OCI-LY1 (cell line): ENCODE results near the gene KIF4A.

Source experiments
- H2AFZ ChIP-seq: fragments of 200-600 bp; sonication (generic), shearing (Covaris generic); 2 replicates; pipeline ENCODE4 v1.6.0; 2014; ENCODE audit warnings: antibody characterized with exemption, mild to moderate bottlenecking, low read length
- H3F3A ChIP-seq: fragments of 200-600 bp; sonication (generic), shearing (Covaris generic); 2 replicates; pipeline ENCODE4 v1.6.0; 2014; ENCODE audit warnings: mild to moderate bottlenecking, antibody characterized with exemption, low read length, moderate library complexity; ENCODE audit not compliant: insufficient read depth
- H3K27ac ChIP-seq: fragments of 200-600 bp; sonication (generic); 2 replicates; pipeline ENCODE4 v1.5.1; 2014; ENCODE audit warnings: low read length, mixed run types, mild to moderate bottlenecking, low read depth; ENCODE audit not compliant: poor library complexity, severe bottlenecking
- H3K27me3 ChIP-seq: fragments of 200-600 bp; sonication (generic); 2 replicates; pipeline ENCODE4 v1.6.0; 2014; ENCODE audit warnings: antibody characterized with exemption, mild to moderate bottlenecking, low read length, moderate library complexity; ENCODE audit not compliant: insufficient read depth
- H3K36me3 ChIP-seq: fragments of 200-600 bp; sonication (generic); 2 replicates; pipeline ENCODE4 v1.6.1; 2014; ENCODE audit warnings: mild to moderate bottlenecking, antibody characterized with exemption, low read length, moderate library complexity, mixed read lengths; ENCODE audit not compliant: insufficient read depth
- H3K4me1 ChIP-seq: fragments of 200-600 bp; sonication (generic); 2 replicates; pipeline ENCODE4 v1.5.1; 2014; ENCODE audit warnings: mild to moderate bottlenecking, low read length, moderate library complexity; ENCODE audit not compliant: insufficient read depth, severe bottlenecking
- H3K4me2 ChIP-seq: fragments of 200-600 bp; sonication (generic), shearing (Covaris generic); 2 replicates; pipeline ENCODE4 v1.6.1; 2014; ENCODE audit warnings: low read length
- H3K4me3 ChIP-seq: fragments of 200-600 bp; sonication (generic); 2 replicates; pipeline ENCODE4 v1.5.1; 2014; ENCODE audit warnings: low read length, low read depth, mild to moderate bottlenecking, mixed read lengths; ENCODE audit not compliant: poor library complexity, severe bottlenecking
- H3K79me2 ChIP-seq: fragments of 200-600 bp; shearing (Covaris generic); 2 replicates; pipeline ENCODE4 v1.6.1; 2016; ENCODE audit warnings: mixed run types, low read length, mixed read lengths; ENCODE audit not compliant: insufficient read depth
- H3K9ac ChIP-seq: fragments of 200-600 bp; sonication (generic), shearing (Covaris generic); 2 replicates; pipeline ENCODE4 v1.6.1; 2014; ENCODE audit warnings: mild to moderate bottlenecking, low read length, mixed read lengths
- H3K9me2 ChIP-seq: fragments of 200-600 bp; sonication (generic), shearing (Covaris generic); 2 replicates; pipeline ENCODE4 v1.6.1; 2014; ENCODE audit warnings: low read depth, mild to moderate bottlenecking, low read length, mixed read lengths
- H3K9me3 ChIP-seq: fragments of 200-600 bp; shearing (Covaris generic); 2 replicates; pipeline ENCODE4 v1.6.1; 2014; ENCODE audit warnings: low read length, mixed read lengths
- H4K20me1 ChIP-seq: fragments of 200-600 bp; sonication (generic), shearing (Covaris generic); 2 replicates; pipeline ENCODE4 v1.6.0; 2016; ENCODE audit warnings: mild to moderate bottlenecking, low read length; ENCODE audit not compliant: insufficient read depth
- CTCF ChIP-seq: fragments of 200-600 bp; sonication (generic), shearing (Covaris generic); IDR thresholded peaks from 2 replicates; pipeline ENCODE4 v1.5.1; 2017; ENCODE audit warnings: mild to moderate bottlenecking, antibody characterized with exemption, low read length, moderate library complexity, mixed read lengths
- EZH2 ChIP-seq: fragments of 200-600 bp; sonication (generic), shearing (Covaris generic); IDR thresholded peaks from 2 replicates; pipeline ENCODE4 v1.8.0; 2017; ENCODE audit warnings: borderline replicate concordance, mixed run types, mild to moderate bottlenecking, antibody characterized with exemption, low read length, moderate library complexity, mixed read lengths

Gene KIF4A

GRCh38 chrX:70444946-70445656 lies 155.2 kb downstream of the KIF4A start:
- Histone ChIP-seq H3K27ac (no peak overlapping the region), H3K9me2 (no peaks in the 10 kb centered on the region), H3K79me2 (no peaks in the 10 kb centered on the region), H3K9me3 (no peaks in the 10 kb centered on the region), H3K4me2 (peak overlapping the region; percentile 23; the same call in 1 of the 2 replicates), H3K36me3 (no peaks in the 10 kb centered on the region), H2AFZ (no peak overlapping the region), H4K20me1 (no peaks in the 10 kb centered on the region), H3F3A (no peaks in the 10 kb centered on the region), H3K4me1 (no peaks in the 10 kb centered on the region), H3K9ac (no peak overlapping the region), H3K27me3 (no peaks in the 10 kb centered on the region), H3K4me3 (peak overlapping the region; percentile 27)
- TF ChIP-seq CTCF (no peak), EZH2 (no peak)

DNA sequence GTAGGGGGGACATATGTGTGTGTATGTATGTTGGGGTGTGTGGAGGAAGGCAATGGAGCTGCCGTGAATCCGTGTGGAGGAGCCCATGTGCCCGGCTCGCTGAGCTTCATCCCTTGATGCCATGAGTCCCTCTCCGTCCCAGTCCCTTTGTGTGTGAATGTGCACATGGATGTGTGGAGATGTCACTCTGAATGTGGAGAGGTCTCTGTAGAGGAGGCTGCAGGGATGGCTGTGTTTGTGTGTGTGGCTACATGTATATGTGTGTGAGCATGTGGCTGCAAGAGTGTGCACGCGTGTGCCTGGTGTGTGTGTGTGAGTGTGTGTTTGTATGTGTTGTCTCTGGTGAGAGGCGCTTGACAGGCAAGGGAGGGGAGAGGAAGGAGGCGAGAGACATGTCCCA lies 156.0 kb downstream of the KIF4A start:
- Histone ChIP-seq H3K4me2 (no peak overlapping the region), H3K79me2 (no peaks in the 10 kb centered on the region), H3K36me3 (no peaks in the 10 kb centered on the region), H4K20me1 (no peaks in the 10 kb centered on the region), H3K9me2 (no peaks in the 10 kb centered on the region), H3K4me3 (no peak overlapping the region), H3F3A (no peaks in the 10 kb centered on the region), H3K27ac (no peak overlapping the region), H3K27me3 (no peaks in the 10 kb centered on the region), H3K9me3 (no peaks in the 10 kb centered on the region), H3K9ac (no peak overlapping the region), H3K4me1 (no peaks in the 10 kb centered on the region), H2AFZ (no peak overlapping the region)
- TF ChIP-seq EZH2, result no peak
- no peak for TF ChIP-seq CTCF

DNA sequence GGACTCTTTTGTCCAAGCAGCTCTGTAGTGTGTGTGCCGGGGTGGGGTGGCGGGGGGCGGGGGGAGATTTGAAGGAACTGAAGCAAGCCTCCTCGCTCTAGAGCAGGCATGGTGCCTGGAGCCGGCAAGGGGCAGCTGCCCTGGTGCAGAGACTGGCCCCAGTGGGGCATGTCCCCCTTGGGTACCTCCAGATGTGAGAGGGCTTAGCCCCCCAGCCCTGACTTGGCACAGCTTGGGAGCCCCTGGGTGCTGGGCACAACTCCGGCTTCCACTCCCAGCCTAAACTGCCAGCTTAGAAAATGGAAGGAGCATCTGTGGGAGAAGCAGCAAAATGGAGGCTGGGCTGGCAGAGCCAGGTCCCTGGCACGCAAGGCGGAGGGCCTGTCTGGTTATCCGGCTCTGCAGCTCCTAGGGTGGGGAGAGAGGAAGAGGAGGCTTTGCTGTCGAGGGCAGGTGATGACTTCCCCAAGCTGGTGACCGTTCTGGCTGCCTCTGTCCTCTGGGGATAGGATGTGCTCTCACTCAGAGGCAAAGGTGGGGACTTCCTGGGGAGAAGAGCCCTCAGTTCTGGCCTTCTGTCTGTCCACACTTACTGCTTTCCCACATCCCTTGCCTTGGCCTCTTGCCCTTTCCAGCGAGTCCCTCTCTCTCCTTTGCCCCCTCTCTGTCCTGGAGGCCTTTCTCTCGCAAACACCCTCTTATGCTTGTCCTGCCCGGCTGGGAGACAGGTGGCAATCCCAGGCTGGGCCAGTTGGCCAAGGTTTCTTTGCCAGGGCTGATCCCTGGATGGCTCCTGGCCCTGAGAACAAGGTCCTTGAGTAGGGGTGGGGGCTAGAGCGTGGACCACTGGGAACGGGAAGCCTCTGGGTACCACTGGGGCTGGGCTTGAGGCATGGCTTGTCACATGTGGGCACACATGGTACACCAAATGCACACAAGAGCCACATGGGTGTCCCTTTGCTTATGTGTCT lies 156.8 kb downstream of the KIF4A start:
- TF ChIP-seq EZH2, result no peak
- no peak for TF ChIP-seq CTCF
- no peak overlapping the region for H3K4me2 ChIP-seq
- no peaks in the 10 kb centered on the region for H3K9me3 ChIP-seq
- H3K27ac ChIP-seq, result no peak overlapping the region
- no peaks in the 10 kb centered on the region for H3K4me1 ChIP-seq
- no peaks in the 10 kb centered on the region for H3K79me2 ChIP-seq
- H3K4me3 ChIP-seq, result no peak overlapping the region
- H3K36me3 ChIP-seq, result no peaks in the 10 kb centered on the region
- no peaks in the 10 kb centered on the region for H4K20me1 ChIP-seq
- H2AFZ ChIP-seq, result no peak overlapping the region
- H3F3A ChIP-seq, result no peaks in the 10 kb centered on the region
- H3K9me2 ChIP-seq, result no peaks in the 10 kb centered on the region
- no peaks in the 10 kb centered on the region for H3K27me3 ChIP-seq
- H3K9ac ChIP-seq, result no peak overlapping the region
